ENCODE data around the gene GINS3.

GRCh38 chr16:58452640-58453039, 60.4 kb downstream of the GINS3 start:
- TF ChIP-seq, protein P1, sequence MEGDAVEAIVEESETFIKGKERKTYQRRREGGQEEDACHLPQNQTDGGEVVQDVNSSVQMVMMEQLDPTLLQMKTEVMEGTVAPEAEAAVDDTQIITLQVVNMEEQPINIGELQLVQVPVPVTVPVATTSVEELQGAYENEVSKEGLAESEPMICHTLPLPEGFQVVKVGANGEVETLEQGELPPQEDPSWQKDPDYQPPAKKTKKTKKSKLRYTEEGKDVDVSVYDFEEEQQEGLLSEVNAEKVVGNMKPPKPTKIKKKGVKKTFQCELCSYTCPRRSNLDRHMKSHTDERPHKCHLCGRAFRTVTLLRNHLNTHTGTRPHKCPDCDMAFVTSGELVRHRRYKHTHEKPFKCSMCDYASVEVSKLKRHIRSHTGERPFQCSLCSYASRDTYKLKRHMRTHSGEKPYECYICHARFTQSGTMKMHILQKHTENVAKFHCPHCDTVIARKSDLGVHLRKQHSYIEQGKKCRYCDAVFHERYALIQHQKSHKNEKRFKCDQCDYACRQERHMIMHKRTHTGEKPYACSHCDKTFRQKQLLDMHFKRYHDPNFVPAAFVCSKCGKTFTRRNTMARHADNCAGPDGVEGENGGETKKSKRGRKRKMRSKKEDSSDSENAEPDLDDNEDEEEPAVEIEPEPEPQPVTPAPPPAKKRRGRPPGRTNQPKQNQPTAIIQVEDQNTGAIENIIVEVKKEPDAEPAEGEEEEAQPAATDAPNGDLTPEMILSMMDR (IDR thresholded peaks at IDR 0.05; ENCODE audit: low read depth, low read length), result no peak
- TF ChIP-seq MAX (IDR thresholded peaks at IDR 0.05; ENCODE audit: low read depth, low read length) (no peak), POLR2A (IDR thresholded peaks at IDR 0.05; ENCODE audit: extremely low read depth, insufficient read length) (no peak), MYC (IDR thresholded peaks at IDR 0.05; ENCODE audit: low read depth, low read length) (no peak)
